ENCODE measurements around the gene GNAS-AS1.
A peak's percentile ranks its signal among the peaks of the same experiment; 100 is the strongest.

GNAS-AS1 gene

DNA sequence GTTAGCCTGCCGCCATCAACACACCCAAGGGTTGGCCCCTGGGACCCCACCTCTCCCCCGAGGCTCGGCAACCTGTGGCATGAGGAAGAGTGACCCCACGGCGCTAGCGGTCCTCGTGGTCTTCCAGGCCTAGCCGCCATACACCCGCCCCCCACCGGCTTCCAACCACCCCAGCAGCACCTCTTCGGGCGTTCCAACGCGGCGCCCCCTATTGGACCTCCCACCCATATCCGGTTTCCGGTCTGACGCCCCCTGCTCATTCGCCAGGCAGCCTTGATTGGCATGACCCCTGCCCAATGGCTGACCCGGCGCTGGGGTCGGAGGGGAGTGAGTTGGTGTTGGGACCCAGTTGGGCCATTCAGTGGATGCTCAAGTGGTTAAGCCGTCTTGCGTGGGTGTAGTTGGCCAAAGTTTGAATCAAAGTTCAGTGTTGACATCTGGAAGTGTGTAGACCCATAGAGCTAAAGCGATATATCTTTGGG lies at the start of gene GNAS-AS1:
Gene GNAS-AS1, minus strand, starts transcription at position 210 of the 482 bp plus-strand sequence.
- DNase-seq: peak; percentile 66

DNA sequence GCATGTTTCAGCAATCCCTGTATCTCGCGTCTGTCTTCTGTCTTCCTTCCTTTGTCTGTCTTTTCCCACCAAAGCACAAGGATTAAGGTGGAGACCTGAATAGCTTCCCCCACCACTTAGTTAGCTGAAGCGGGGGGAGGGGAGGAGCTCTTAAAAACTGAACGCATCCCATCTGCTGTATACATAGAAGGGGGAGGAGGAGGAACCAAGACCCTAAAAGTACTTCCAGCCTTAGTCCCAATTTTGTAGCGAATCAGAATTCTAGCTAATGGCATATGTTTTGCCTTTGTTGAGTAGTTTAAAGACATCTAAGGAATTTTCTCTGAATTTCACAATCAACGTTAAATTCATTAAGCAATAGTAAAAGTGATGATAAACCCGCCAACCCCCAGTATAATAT lies 49.7 kb upstream of the GNAS-AS1 start:
- no peak for DNase-seq

DNA sequence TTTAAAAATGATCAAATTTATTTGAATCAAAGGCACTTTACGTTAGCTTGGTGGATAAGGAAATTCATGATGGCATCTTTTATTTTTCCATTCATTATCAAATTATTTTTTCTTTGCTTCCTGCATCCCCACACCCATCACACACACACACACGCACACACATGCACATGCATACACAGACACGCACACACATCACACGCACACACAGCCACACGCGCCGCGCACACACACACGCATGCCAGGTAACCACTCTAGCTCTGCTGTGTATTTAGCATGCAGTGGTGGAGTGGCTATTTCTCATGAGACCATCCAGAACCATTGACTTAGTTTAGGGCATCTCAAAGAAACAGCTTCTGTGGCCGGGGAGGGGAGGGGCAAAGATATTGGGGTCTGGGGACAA lies 48.8 kb upstream of the GNAS-AS1 start:
- DNase-seq: no peak

GRCh38 chr20:58898629-58899408 lies 48.1 kb upstream of the GNAS-AS1 start:
- DNase-seq: no peak

DNA sequence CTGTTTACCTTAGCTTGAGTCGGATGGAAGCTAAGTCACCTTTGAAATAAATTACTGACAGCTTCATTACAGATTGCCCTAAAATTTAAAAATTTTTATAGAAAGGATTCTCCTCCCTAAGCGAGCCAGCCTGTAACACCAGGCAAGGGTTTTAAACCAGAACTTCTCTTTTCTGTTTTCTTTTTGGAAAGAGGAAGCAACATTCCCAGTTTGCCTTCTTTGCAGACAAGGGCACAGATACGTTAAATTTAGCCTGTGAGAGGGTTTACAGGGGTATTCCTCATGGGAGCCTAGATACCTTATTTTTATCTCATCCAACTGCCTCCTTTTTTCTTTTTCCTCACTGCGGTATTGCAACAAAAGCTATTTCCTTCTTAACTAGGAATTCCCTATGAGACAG lies 46.8 kb upstream of the GNAS-AS1 start:
- DNase-seq: no peak

DNA sequence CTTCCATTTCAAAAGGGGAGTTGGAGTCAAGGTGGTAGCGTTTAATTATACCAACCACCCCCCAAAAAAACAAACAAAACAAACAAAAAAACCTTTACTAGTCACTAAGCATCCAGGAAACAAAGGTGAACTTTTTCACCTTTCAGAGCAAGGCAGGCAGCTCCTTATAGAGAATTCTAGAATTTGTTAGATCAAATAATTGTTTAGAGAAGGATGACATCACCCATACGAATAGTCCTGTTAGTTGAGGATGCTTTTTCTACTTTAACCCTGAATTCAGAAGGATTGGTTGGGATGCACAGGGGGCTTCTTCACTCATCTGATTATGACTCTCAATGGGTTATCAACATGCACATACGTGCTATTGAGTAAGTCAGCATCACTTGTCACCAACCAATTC lies 46.1 kb upstream of the GNAS-AS1 start:
- DNase-seq: no peak

DNA sequence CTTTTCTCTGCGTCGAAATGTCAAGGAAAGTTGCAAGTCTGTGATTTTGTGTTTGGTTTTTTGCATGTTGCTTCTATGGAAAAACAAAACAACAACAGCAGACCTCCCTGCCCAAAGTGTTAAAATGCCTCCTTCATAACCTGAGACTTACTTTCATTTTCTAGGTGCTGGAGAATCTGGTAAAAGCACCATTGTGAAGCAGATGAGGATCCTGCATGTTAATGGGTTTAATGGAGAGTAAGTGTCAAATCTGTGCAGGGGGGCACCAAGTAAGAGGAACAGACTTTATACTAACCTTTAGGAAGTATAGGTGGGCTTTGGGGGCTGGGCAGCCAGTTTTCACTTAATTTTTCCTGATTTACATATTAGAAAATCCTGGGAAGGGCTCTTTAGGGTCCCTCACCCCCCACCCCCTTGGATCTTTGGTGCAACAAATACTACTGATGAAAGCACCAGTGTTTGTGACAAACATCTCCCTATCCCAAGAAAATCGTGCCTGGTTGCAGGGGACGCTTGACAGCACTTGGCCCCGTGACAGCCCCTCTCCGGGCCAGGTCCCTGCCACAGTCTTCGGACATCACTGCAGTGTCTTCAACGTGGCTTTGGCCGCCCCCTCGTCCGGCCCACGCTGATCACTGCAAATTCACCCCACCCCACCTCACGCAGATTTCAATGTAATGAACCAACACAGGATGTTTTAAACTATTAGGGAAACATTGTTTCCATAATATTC lies 44.9 kb upstream of the GNAS-AS1 start:
- DNase-seq: no peak

GRCh38 chr20:58894652-58895447 lies 44.1 kb upstream of the GNAS-AS1 start:
- DNase-seq: no peak

- no peak for DNase-seq
Measured at GRCh38 chr20:58893355-58894120, 42.8 kb upstream of the GNAS-AS1 start.

DNA sequence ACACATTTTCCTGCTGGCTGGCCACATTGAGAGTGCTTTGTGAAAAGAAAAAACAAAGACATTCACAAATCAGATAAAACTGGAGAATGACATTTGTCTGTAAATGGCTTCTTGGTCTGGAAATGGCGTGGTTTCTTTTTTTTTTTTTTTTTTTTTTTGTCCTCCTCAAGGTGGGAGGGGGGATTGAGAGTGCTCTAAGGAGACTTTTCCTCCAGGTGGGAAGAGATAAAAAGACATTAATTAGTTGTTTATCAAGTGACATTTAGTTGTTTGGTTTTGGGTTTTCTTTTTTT lies 42.2 kb upstream of the GNAS-AS1 start:
- peak; percentile 57 for DNase-seq

DNA sequence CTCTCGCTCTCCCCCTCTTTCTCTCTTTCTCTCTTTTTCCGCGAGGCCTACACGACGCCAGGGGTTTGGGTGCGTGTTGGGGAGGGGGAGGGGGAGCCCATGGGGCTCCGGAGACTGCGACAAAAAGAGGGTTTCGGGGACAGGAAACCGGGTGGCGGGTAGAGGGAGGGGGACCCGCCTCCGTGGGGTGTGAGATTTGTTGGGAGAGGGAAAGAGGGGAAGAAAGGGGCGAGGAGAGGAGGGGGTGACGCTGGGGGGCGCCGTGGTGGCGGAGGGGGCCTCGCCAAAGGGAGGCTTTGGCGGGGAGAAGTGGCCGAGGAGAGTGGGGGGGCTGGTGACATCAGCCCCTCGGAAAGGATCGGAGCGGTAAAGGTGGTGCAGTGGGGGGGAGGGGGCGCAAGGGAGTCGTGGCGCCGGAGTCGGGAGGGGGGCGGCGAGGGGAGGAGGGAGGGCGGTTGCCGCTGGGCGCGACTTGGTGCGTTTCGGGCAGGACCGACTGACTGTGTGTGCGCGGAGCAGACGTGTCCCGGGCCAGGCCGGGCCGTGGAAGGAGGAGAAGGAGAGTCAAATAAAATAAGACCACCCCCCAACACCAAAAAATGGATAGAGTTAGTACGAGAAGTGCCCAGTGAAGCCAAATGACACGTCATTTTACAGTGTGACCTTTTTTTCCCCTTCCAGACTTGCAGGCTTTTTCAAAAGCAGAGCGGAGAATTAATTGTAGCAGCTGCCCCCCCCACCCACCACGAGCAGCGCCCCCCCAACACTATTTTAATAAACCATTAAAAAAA lies 41.6 kb upstream of the GNAS-AS1 start:
- DNase-seq: peak; percentile 82

- peak; percentile 53 for DNase-seq
Measured at GRCh38 chr20:58891718-58892140, 41.0 kb upstream of the GNAS-AS1 start.

DNA sequence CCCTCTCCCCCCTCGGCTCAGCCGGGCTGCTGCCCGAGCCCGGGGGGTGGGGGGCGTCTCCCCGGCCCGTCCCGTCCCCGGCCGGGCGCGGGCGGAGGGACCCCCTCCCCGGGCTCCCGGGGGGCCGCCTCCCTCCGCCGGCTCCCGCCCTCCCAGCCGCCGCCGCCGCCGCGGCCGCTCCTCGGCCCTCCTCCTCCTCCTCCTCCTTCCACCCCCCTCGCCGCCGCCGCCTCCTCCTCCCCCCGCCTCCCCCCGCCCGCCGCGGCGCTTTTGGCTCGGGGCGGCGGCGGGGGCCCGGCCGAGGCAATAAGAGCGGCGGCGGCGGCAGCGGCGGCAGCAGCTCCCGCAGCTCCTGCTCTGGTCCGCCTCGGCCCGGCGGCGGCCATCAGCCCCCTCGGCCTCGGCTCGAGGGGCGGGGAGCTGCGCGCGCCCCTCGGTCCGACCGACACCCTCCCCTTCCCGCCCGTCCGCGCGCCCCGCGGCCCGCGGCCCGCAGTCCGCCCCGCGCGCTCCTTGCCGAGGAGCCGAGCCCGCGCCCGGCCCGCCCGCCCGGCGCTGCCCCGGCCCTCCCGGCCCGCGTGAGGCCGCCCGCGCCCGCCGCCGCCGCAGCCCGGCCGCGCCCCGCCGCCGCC lies 40.5 kb upstream of the GNAS-AS1 start:
- DNase-seq: peak; percentile 82

DNA sequence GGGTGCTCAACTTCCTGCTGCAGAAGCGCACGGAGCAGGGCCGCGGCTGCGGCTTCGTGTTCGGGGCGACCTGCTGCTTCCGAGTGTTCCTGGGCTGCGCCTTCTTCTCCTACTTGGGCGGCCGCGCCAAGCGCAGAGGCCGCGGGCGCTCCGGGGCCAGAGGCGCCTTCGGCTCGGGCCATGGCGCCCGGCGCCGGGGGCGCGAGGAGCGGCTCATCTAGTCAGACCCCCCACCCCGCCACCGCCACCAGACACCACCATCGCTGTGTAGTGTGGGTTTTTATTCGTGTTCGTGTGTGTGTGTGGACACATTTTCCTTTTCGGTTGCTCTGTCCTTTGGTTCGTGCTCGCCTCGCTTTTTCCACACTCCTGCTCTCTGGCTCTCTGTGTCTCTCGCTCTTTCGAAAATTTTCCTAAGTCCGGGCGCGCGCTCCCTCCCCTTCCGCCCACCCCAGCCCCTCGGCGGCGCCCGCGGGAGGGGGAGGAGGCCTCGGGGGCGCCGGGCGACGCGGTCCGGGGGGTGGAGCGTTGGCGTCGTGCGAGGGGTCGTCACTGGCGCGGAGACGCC lies 39.9 kb upstream of the GNAS-AS1 start:
- DNase-seq: peak; percentile 79

DNA sequence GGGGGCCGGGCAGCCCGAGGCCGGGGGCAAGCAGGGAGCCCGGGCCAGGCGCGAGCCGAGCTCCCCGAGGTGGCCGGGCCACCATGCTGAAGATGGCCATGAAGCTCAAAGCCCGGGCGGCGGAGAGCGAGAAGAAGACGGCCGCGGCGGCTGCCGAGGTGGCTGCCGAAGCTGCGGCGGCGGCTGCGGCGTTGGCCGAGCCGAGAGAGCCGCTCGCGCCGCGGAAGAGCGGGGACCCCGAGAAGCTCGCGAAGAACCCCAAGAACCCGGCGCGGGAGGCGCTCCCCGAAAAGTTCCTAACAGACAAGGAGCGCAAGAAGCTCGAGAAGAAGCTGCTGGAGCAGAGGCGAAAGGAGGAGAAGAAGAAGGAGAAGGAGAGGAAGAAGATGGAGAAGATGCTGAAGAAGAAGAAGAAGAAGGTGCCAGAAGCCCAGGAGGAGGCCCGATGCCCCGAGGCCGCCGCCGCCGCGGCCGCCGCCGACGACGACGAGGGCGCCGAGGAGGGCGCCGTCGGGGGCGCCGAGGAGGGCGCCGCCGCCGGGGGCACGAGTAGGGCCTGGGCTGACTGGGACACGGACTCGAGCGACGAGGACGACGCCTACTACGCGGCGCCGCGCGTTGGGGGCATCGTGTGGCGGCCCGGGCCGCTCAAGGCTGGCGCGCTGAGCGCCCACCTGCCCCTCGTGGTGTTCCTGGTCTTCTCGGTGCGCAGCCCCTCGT lies 39.3 kb upstream of the GNAS-AS1 start:
- peak; percentile 20 for DNase-seq

DNA sequence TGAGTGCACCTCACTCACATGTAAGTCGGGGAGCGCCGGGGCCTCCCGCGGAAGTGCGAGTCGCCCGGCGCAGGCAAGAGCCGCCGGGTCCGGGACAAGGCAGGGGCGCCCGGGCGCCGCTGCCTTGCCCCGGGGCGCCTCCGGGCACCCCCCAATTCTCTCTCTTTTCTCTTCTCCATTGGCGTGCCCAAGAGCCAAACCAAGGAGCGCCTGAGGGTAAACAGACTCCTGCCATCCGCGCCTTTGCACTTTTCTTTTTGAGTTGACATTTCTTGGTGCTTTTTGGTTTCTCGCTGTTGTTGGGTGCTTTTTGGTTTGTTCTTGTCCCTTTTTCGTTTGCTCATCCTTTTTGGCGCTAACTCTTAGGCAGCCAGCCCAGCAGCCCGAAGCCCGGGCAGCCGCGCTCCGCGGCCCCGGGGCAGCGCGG lies 38.6 kb upstream of the GNAS-AS1 start:
- DNase-seq: peak; percentile 37

DNA sequence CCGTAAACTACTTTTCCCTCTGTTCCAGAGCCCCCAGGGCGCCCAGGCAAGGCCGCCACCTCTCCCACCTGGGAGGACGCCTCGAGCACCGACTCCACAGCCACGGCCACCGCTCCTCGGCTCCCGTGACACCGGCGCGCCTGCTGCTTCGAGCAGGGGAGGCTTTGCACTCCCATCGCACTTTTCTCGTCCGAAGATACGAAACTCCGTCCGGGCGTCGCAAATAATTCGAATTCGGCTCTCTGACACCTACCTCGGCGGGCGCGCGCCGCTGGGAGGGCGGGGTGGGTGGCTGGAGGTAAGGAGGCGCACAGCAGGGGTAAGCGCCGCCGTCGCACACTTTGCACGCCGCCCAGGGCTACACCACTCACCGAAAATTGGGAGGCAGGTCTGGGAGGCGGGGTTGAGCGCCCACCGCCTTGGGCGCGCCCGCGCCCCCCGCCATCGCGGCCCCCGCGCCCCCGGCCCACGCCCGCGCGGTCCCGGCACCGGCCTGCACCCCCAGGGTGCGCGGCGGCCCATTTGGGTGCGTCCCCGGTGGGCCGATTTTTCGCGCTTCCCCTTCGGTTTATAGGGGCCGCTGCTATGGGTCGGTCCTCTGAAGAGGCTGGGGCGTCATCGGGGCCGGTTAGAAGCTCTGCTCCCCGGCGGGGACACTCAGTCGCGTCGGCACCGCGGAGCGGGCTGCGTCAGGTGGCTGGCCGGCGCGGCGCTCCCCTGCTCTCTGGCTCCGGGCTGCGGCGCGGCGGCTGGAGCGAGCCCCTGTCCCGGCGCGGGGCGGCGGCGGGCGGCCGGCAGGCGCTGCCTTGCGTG lies 38.0 kb upstream of the GNAS-AS1 start:
- peak; percentile 87 for DNase-seq

GRCh38 chr20:58888103-58888502 lies 37.4 kb upstream of the GNAS-AS1 start:
- DNase-seq: no peak

GRCh38 chr20:58886546-58886945 lies 35.8 kb upstream of the GNAS-AS1 start:
- no peak for DNase-seq
